T-helper 17 cell (primary cell): ENCODE data around the gene KPNA5. TPM values are rescaled to one million over a fixed set of nuclear protein-coding genes. Genes with fewer than 3 reads are reported as not detected.
"Not testable (repeated sequence)": the region's sequence is repeated elsewhere in the genome, so short reads cannot be mapped to it uniquely, and the experiment has no call there.

Experiments
- ATAC-seq: fragments of 150-1000 bp; cut with Tn5 transposase; 2 replicates; pipeline ENCODE4 v1.10.0; 2021; ENCODE audit warnings: mild to moderate bottlenecking, moderate library complexity
- DNase-seq, 3 donors: peaks; one replicate each; pipeline versions ENCODE4 v3.0.0 to v3.0.0-alpha.2; 2020 to 2021
- H3K9me3 ChIP-seq: one replicate; pipeline ENCODE4 v1.7.0; 2013; ENCODE audit warnings: low read length, mild to moderate bottlenecking; ENCODE audit not compliant: control insufficient read depth, poor library complexity, severe bottlenecking
- H3K27ac Mint-ChIP-seq: one replicate; pipeline ENCODE4 v1.8.0; 2022; ENCODE audit warnings: mild to moderate bottlenecking, moderate library complexity, mixed read lengths
- H3K27me3 Mint-ChIP-seq: one replicate; pipeline ENCODE4 v1.8.0; 2022; ENCODE audit warnings: mixed read lengths
- H3K36me3 Mint-ChIP-seq: one replicate; pipeline ENCODE4 v1.8.0; 2022; ENCODE audit warnings: low read depth, mixed read lengths
- H3K4me1 Mint-ChIP-seq: one replicate; pipeline ENCODE4 v1.8.0; 2022; ENCODE audit warnings: mild to moderate bottlenecking, mixed read lengths
- H3K4me3 Mint-ChIP-seq: one replicate; pipeline ENCODE4 v1.8.0; 2022; ENCODE audit warnings: mild to moderate bottlenecking, moderate library complexity, mixed read lengths
- total RNA-seq, 4 donors: library from RNA in 2 of 4; stranded (reverse) in 2 of 4; gene quantifications; one replicate each; pipeline ENCODE4 v1.2.3 and lab custom pipeline; 2022 to 2026

The KPNA5 gene
- total RNA-seq, 2 donors from 2014 or later: 32.7 to 36.3 TPM

GRCh38 chr6:116672306-116672705 lies 8.7 kb upstream of the KPNA5 start:
- DNase-seq (no peak), ATAC-seq (no peak)
- no peaks in the 10 kb centered on the region for H3K9me3 ChIP-seq
- H3K4me3 Mint-ChIP-seq: no peak overlapping the region
- H3K4me1 Mint-ChIP-seq: peaks cover 16% of the 10 kb centered on the region
- no peak overlapping the region for H3K27ac Mint-ChIP-seq
- H3K27me3 Mint-ChIP-seq: peaks cover 19% of the 10 kb centered on the region
- peaks cover 3% of the 10 kb centered on the region for H3K36me3 Mint-ChIP-seq

DNA sequence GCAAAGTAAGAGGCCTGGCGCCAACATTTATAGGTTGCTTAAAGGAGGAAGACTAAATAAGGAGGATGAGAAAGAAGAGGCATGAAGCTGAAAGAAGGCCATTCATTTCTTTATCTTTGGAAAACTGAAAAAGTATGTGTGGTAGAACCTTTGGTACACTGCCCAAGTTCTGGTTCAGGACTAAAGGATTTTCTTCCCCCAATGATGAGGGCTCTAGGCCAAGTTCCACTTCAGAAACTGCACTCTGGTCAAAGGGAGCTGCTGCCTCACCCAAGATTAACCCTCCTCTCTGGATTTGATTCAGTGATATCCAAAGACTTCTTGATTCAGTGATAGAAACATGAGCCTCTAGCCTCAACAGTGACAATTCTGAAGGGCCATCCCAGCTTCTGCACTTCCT lies 5.0 kb upstream of the KPNA5 start:
- Mint-ChIP-seq H3K4me3 (no peak overlapping the region), H3K36me3 (peaks cover under 1% of the 10 kb centered on the region), H3K27me3 (peaks cover 12% of the 10 kb centered on the region), H3K27ac (no peak overlapping the region), H3K4me1 (peaks cover 22% of the 10 kb centered on the region)
- no peaks in the 10 kb centered on the region for H3K9me3 ChIP-seq
- ATAC-seq: no peak
- DNase-seq: no peak

GRCh38 chr6:116682334-116682712 lies 1.3 kb downstream of the KPNA5 start:
- Mint-ChIP-seq H3K4me1 (peaks cover 39% of the 10 kb centered on the region), H3K27ac (peak overlapping the region; percentile 97), H3K4me3 (peak overlapping the region; percentile 98), H3K36me3 (peaks cover 6% of the 10 kb centered on the region), H3K27me3 (no peaks in the 10 kb centered on the region)
- H3K9me3 ChIP-seq: no peaks in the 10 kb centered on the region
- peak in 1 of 3 donors; percentile 12 for DNase-seq
- no peak for ATAC-seq

DNA sequence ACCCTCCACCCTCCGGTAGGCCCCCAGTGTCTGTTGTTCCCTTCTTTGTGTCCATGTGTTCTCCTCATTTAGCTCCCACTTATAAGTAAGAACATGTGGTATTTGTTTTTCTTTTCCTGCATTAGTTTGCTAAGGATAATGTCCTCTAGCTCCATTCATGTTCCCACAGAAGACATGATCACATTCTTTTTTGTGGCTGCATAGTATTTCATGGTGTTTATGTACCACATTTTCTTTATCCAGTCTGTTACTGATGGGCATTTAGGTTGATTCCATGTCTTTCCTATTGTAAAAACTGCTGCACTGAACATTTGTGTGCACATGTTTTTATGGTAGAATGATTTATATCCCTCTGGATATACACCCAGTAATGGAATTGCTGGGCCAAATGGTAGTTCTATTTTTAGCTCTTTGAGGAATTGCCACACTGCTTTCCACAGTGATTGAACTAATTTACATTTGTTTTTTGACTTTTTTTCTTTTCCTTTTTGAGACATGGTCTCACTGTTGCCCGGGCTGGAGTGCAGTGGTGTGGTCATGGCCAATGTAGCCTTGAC lies 4.5 kb downstream of the KPNA5 start:
- H3K9me3 ChIP-seq: no peaks in the 10 kb centered on the region
- Mint-ChIP-seq H3K27ac (no peak overlapping the region), H3K4me3 (no peak overlapping the region), H3K36me3 (peaks cover 9% of the 10 kb centered on the region), H3K4me1 (peaks cover 44% of the 10 kb centered on the region), H3K27me3 (no peaks in the 10 kb centered on the region)
- ATAC-seq: no peak
- no peak for DNase-seq

DNA sequence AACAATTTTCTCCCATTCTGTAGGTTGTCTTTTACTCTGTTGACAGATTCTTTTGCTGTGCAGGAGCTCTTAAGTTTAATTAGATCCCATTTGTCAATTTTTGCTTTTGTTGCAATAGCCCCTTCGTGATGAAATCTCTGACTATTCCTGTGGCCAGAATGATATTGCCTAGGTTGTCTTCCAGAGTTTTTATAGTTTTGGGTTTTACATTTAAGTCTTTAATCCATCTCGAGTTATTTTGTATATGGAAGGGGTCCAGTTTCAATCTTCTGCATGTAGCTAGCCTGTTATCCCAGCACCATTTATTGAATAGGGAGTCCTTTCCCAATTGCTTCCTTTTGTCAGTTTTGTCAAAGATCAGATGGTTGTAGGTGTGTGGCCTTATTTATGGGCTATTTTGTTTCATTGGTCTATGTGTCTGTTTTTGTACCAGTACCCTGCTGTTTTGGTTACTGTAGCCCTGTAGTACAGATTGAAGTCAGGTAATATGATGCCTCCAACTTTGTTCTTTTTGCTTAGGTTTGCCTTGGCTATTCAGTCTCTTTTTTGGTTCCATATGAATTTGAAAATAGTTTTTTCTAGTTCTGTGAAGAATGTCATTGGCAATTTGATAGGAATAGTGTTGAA lies 5.6 kb downstream of the KPNA5 start:
- DNase-seq, H3K27ac Mint-ChIP-seq, H3K36me3 Mint-ChIP-seq, ATAC-seq, H3K9me3 ChIP-seq, H3K27me3 Mint-ChIP-seq: not testable (repeated sequence)
- Mint-ChIP-seq H3K4me1 (peaks cover 46% of the 10 kb centered on the region), H3K4me3 (peak overlapping the region; percentile 41)

DNA sequence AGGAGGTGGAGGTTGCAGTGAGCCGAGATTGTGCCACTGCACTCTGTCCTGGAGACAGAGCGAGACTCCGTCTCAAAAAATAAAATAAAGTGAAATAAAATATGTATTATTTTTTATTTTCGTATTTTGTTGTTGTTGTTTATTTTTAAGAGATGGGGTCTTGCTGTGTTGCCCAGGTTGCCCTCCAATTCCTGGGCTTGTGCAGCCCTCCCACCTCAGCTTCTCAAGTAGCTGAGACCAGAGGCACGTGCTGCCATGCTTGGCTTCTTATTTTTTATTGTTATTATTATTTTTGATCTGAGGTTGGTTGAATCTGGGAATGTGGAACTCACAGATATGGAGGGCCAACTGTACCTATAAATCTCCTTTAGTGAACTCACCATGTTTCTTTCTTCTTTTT lies 10.1 kb downstream of the KPNA5 start:
- no peak for ATAC-seq
- Mint-ChIP-seq H3K4me3 (no peak overlapping the region), H3K4me1 (peaks cover 42% of the 10 kb centered on the region), H3K27me3 (no peaks in the 10 kb centered on the region), H3K27ac (no peak overlapping the region), H3K36me3 (peaks cover 8% of the 10 kb centered on the region)
- DNase-seq: no peak
- no peaks in the 10 kb centered on the region for H3K9me3 ChIP-seq

GRCh38 chr6:116692873-116693272 lies 11.9 kb downstream of the KPNA5 start:
- ATAC-seq, H3K27me3 Mint-ChIP-seq, DNase-seq, H3K36me3 Mint-ChIP-seq, H3K9me3 ChIP-seq, H3K27ac Mint-ChIP-seq, H3K4me3 Mint-ChIP-seq: not testable (repeated sequence)
- peaks cover 33% of the 10 kb centered on the region for H3K4me1 Mint-ChIP-seq

DNA sequence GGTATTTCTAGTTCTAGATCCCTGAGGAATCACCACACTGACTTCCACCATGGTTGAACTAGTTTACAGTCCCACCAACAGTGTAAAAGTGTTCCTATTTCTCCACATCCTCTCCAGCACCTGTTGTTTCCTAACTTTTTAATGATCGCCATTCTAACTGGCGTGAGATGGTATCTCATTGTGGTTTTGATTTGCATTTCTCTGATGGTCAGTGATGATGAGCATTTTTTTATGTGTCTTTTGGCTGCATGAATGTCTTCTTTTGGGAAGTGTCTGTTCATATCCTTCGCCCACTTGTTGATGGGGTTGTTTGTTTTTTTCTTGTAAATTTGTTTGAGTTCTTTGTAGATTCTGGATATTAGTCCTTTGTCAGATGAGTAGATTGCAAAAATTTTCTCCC lies 12.3 kb downstream of the KPNA5 start:
- not testable (repeated sequence) for DNase-seq, H3K36me3 Mint-ChIP-seq, H3K4me3 Mint-ChIP-seq, H3K9me3 ChIP-seq, H3K27ac Mint-ChIP-seq, ATAC-seq, H3K27me3 Mint-ChIP-seq
- peaks cover 29% of the 10 kb centered on the region for H3K4me1 Mint-ChIP-seq

GRCh38 chr6:116695401-116695800 lies 14.4 kb downstream of the KPNA5 start:
- no peak overlapping the region for H3K4me3 Mint-ChIP-seq
- peak overlapping the region; percentile 3 for H3K27ac Mint-ChIP-seq
- ATAC-seq: peak; percentile 62
- no peak for DNase-seq
- no peaks in the 10 kb centered on the region for H3K9me3 ChIP-seq
- H3K4me1 Mint-ChIP-seq: peaks cover 23% of the 10 kb centered on the region
- no peaks in the 10 kb centered on the region for H3K27me3 Mint-ChIP-seq
- peaks cover 7% of the 10 kb centered on the region for H3K36me3 Mint-ChIP-seq

DNA sequence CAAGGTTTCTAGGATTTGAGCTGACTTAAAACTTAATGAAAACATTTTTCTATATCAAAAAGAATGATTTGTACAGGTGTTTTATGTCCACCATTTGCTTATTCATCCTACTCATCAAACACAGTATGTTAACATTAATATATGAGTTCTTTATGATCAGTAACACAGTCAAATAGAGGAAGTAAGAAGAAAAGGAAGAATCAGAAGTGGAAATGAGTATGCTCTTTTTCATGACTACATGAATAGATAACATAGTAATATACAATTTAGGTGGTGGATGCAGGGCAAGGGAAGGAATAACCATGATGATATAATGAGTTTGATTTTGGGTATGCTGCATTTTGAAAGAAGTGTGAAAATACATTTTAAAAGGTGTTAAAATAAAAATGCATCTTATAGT lies 16.5 kb downstream of the KPNA5 start:
- H3K4me1 Mint-ChIP-seq: peaks cover 25% of the 10 kb centered on the region
- H3K27me3 Mint-ChIP-seq: no peaks in the 10 kb centered on the region
- no peak for DNase-seq
- no peaks in the 10 kb centered on the region for H3K9me3 ChIP-seq
- no peak overlapping the region for H3K4me3 Mint-ChIP-seq
- H3K27ac Mint-ChIP-seq: no peak overlapping the region
- ATAC-seq: no peak
- H3K36me3 Mint-ChIP-seq: peaks cover 9% of the 10 kb centered on the region

DNA sequence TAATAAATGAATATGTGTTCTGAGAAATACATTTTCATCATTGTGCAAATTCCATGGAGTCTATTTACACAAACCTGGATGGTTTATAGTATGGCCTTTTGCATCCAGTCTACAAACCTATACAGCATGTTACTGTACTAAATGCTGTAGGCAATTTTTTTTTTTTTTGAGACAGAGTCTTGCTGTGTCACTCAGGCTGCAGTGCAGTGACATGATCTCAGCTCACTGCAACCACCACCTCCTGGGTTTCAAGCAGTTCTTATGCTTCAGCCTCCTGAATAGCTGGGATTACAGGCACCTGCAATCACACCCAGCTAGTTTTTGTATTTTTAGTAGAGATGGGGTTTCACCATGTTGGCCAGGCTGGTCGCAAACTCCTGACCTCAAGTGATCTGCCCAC lies 22.9 kb downstream of the KPNA5 start:
- not testable (repeated sequence) for H3K27me3 Mint-ChIP-seq, DNase-seq, H3K27ac Mint-ChIP-seq, ATAC-seq, H3K4me3 Mint-ChIP-seq, H3K9me3 ChIP-seq, H3K36me3 Mint-ChIP-seq
- peaks cover 11% of the 10 kb centered on the region for H3K4me1 Mint-ChIP-seq

- ATAC-seq (no peak), DNase-seq (no peak)
- Mint-ChIP-seq H3K27me3 (no peaks in the 10 kb centered on the region), H3K36me3 (peaks cover 4% of the 10 kb centered on the region), H3K4me1 (peaks cover 11% of the 10 kb centered on the region), H3K27ac (no peak overlapping the region), H3K4me3 (no peak overlapping the region)
- H3K9me3 ChIP-seq: no peaks in the 10 kb centered on the region
Observed at GRCh38 chr6:116705917-116706316, 24.9 kb downstream of the KPNA5 start.

DNA sequence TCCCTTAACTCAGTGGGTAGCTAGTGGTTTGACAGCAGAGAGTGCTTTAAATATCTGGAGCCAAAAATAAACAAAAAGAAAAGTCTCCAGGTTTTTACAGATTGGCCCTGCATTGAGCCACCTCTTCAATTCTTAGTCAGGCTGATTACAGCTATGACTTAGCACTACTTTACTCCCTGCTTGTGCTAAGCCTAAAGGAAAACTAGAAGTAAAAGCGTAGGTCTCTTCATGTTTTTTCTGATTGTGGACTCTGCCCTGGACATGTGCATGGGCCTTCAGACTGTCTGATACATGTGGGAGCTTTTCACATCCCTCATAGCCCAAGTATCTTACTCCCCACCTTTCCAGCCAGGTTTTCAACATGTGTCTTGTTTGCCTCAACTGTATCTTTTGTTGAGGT lies 33.3 kb downstream of the KPNA5 start:
- no peaks in the 10 kb centered on the region for H3K9me3 ChIP-seq
- peaks cover 13% of the 10 kb centered on the region for H3K36me3 Mint-ChIP-seq
- DNase-seq (no peak), ATAC-seq (no peak)
- H3K4me3 Mint-ChIP-seq: no peak overlapping the region
- H3K4me1 Mint-ChIP-seq: peaks cover 9% of the 10 kb centered on the region
- H3K27me3 Mint-ChIP-seq: no peaks in the 10 kb centered on the region
- H3K27ac Mint-ChIP-seq: no peak overlapping the region

DNA sequence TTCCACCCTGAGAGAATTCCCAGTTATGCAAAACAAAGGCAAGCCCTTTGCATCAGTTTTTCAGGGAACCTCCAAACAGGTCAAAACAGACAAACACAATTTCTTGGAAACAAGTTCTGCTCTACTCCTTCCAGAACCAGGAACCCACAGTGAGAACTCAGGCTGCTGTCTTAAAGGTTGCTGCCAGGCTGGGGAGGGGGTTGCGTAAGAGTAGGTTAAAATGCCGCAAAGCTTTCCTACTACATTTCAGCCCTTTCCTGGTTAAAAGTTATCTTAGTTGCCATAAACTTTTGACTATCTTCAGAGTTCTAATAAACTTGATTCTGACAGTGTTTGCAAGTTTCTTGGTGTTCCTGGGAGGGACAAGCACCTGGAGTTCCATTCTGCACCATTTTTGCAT lies 33.8 kb downstream of the KPNA5 start:
- Mint-ChIP-seq H3K27ac (no peak overlapping the region), H3K4me3 (no peak overlapping the region), H3K36me3 (peaks cover 14% of the 10 kb centered on the region), H3K4me1 (peaks cover 7% of the 10 kb centered on the region), H3K27me3 (no peaks in the 10 kb centered on the region)
- DNase-seq (no peak), ATAC-seq (no peak)
- H3K9me3 ChIP-seq: no peaks in the 10 kb centered on the region
